ENCODE results near the gene TGOLN2.

TGOLN2 gene

DNA sequence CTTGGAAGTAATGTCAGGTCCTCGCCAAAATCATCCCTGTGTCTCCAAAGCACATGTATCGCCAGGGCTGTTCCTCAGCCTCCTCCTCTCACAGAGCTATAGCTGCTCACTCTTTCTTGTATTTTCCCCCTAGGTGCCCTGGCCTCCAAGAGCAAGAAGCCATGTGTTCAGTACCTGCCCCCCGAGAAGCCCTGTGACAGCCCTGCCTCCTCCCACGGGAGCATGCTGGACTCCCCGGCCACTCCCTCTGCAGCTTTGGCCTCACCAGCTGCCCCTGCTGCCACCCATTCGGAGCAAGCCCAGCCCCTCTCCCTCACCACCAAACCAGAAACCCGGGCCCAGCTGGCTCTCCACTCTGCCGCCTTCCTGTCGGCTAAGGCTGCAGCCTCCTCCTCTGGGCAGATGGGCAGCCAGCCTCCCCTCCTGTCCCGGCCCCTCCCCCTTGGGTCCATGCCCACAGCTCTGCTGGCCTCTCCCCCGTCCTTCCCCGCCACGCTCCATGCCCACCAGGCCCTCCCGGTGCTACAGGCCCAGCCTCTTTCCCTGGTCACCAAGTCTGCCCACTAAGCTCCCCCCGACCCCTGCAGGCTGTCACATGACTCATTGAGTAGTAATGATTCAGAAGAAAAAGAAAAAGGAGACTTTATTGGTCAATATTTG is 18.8 kb downstream of the TGOLN2 start:
- H3K4me1 ChIP-seq (ENCODE audit: control insufficient read depth, insufficient read depth, low read length, poor library complexity, severe bottlenecking) = peaks cover 28% of the 10 kb centered on the region
- no peak overlapping the region for H3K4me3 ChIP-seq (ENCODE audit: extremely low read depth, insufficient read depth, low read length, poor library complexity, severe bottlenecking)
- H3K36me3 ChIP-seq (ENCODE audit: control insufficient read depth, insufficient read depth, low read length) = peaks cover 53% of the 10 kb centered on the region
- no peaks in the 10 kb centered on the region for H3K9me3 ChIP-seq (ENCODE audit: control insufficient read depth, low read length)
- H3K27ac ChIP-seq (ENCODE audit: low read depth, low read length, severe bottlenecking) = peak overlapping the region; percentile 43
- 77 to 81% methylated on average over 9 to 10 of the region's 15 CpGs for WGBS, 2 experiments (ENCODE audit: insufficient coverage in 2 of 2)

DNA sequence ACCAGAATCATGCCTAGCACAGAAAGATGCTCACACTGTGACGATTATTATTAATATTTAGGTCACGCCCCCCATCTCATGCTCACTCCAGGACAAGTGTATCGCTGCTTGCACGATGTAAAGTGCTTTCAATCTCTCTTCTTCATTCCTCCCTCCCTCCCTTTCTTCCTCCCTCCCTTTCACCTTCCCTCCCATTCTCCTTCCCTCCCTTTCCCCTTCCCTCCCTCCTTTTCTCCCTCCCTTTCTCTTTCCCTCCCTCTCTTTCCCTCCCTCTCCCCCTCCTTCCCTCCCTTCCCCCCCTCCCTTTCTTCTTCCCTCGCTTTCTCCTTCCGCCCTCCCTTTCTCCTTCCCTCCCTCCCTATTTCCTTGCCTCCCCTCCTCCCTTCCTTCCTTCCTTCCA is 19.6 kb downstream of the TGOLN2 start:
- Histone ChIP-seq H3K9me3 (ENCODE audit: control insufficient read depth, low read length) (no peaks in the 10 kb centered on the region), H3K4me1 (ENCODE audit: control insufficient read depth, insufficient read depth, low read length, poor library complexity, severe bottlenecking) (peaks cover 21% of the 10 kb centered on the region), H3K4me3 (ENCODE audit: extremely low read depth, insufficient read depth, low read length, poor library complexity, severe bottlenecking) (no peak overlapping the region), H3K36me3 (ENCODE audit: control insufficient read depth, insufficient read depth, low read length) (peaks cover 58% of the 10 kb centered on the region), H3K27ac (ENCODE audit: low read depth, low read length, severe bottlenecking) (no peak overlapping the region)
- 95 to 96% methylated on average over 4 to 5 of the region's 6 CpGs for WGBS, 2 experiments (ENCODE audit: insufficient coverage in 2 of 2)

DNA sequence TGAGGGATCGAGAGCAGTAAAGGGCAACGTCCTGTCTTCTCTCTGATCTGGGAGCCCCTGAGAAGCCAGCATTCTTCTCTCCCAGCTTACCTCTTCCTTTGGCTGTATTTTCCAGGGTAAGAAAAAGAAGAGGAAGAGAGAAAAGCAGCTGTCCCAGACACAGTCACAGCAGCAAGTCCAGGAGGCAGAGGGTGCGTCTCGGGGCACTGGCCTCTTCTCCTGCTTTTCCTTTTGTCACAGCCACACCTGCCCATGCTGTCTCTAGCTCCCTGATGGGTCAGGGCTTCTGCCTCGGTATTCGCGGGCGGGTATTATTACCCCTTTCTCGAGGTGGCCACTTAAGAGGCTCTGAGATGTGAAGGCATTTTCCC is 20.3 kb downstream of the TGOLN2 start:
- Histone ChIP-seq H3K9me3 (ENCODE audit: control insufficient read depth, low read length) (no peaks in the 10 kb centered on the region), H3K4me3 (ENCODE audit: extremely low read depth, insufficient read depth, low read length, poor library complexity, severe bottlenecking) (no peak overlapping the region), H3K36me3 (ENCODE audit: control insufficient read depth, insufficient read depth, low read length) (peaks cover 65% of the 10 kb centered on the region), H3K4me1 (ENCODE audit: control insufficient read depth, insufficient read depth, low read length, poor library complexity, severe bottlenecking) (peaks cover 21% of the 10 kb centered on the region), H3K27ac (ENCODE audit: low read depth, low read length, severe bottlenecking) (no peak overlapping the region)
- WGBS, 2 experiments (ENCODE audit: insufficient coverage in 2 of 2) = 87 to 98% methylated on average over 2 to 7 of the region's 9 CpGs

DNA sequence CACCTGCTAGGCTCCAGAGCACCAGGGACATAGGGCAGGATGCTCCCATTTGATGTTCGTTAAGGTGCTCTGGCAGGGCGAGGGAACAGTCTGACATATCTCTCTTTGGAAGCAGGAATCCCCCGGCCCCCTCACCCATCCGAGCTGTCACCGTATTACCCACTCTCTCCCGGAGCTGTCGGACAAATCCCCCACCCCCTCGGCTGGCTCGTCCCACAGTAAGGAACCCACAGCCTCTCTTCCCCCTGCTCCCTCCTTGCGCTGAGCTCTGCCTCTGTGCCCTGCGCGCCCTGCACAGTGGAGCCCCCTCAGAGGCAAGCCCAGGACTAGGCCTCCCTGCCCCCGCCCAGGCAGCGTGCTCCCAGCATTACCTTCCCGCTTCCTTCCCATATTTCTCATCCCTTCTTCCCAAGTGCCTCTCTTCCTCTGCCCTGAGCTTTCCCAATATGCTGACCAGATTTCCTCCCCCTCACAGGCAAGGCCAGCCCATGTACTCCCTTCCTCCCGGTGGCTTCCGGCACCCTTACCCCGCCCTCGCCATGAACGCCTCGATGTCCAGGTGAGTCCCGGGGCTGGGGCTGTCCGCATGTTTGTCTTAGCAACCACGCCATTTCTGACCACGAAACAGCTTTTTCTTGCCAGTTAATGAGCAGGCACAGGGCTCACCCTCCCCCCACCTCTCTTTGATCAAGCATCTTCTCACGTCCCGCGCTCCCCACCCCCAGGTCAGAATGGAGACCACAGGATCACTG is 23.8 kb downstream of the TGOLN2 start:
- H3K27ac ChIP-seq (ENCODE audit: low read depth, low read length, severe bottlenecking) = no peak overlapping the region
- WGBS, 2 experiments (ENCODE audit: insufficient coverage in 2 of 2) = 92% methylated on average over 21 to 26 of the region's 28 CpGs

DNA sequence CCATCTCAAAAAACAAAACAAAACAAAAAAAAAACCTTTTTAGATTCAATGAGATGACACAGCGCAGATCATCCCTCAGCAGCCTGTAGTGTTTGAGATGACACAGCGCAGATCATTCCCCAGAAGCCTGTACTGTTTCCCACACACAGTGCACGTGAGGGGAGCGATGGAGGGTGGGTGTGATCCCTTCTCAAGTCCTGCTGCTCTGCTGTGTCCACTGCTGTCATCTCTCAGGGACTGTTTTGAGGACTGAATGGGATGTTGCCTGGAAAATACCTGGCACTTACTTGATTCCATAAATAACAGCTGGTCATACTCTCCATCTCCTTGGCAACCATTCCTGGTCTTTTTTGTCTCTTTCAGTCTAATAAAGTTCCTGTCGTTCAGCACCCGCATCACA is 25.7 kb downstream of the TGOLN2 start:
- no peaks in the 10 kb centered on the region for H3K4me1 ChIP-seq (ENCODE audit: control insufficient read depth, insufficient read depth, low read length, poor library complexity, severe bottlenecking)
- no peak overlapping the region for H3K4me3 ChIP-seq (ENCODE audit: extremely low read depth, insufficient read depth, low read length, poor library complexity, severe bottlenecking)
- 95 to 100% methylated on average over 4 to 6 of the region's 6 CpGs for WGBS, 2 experiments (ENCODE audit: insufficient coverage in 2 of 2)
- peaks cover 42% of the 10 kb centered on the region for H3K36me3 ChIP-seq (ENCODE audit: control insufficient read depth, insufficient read depth, low read length)
- H3K27ac ChIP-seq (ENCODE audit: low read depth, low read length, severe bottlenecking) = no peak overlapping the region
- no peaks in the 10 kb centered on the region for H3K9me3 ChIP-seq (ENCODE audit: control insufficient read depth, low read length)

More for the DNA sequence above, 23.8 kb downstream of the TGOLN2 start:
- Histone ChIP-seq H3K36me3 (ENCODE audit: control insufficient read depth, insufficient read depth, low read length) (peaks cover 57% of the 10 kb centered on the region), H3K4me1 (ENCODE audit: control insufficient read depth, insufficient read depth, low read length, poor library complexity, severe bottlenecking) (peaks cover 1% of the 10 kb centered on the region), H3K9me3 (ENCODE audit: control insufficient read depth, low read length) (no peaks in the 10 kb centered on the region), H3K4me3 (ENCODE audit: extremely low read depth, insufficient read depth, low read length, poor library complexity, severe bottlenecking) (no peak overlapping the region)

DNA sequence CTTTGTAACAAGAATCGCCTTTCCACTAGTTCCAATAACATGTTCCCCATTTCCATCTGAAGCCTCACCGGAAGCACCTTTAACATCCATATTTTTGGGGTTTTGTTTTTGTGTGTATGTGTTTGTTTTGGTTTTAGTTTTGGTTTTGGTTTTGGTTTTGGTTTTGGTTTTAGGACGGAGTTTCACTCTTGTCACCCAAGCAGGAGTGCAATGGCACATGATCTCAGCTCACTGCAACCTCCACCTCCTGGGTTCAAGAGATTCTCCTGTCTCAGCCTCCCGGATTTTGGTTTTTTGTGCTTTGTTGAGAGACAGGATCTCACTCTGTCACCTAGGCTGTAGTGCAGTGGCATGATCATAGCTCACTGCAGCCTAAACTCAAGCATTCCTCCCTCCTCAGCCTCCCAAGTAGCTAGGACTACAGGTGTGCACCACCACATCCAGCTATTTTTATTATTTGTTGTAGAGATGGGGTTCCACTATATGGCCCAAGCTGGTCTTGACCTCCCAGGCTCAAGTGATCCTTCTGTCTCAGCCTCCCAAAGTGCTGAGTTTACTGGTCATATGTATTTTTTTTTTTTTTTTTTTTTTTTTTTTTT is 36.3 kb downstream of the TGOLN2 start:
- WGBS, 2 experiments (ENCODE audit: insufficient coverage in 2 of 2) = 82 to 90% methylated on average over 2 of the region's 4 CpGs
- Histone ChIP-seq H3K36me3 (ENCODE audit: control insufficient read depth, insufficient read depth, low read length) (peaks cover 41% of the 10 kb centered on the region), H3K9me3 (ENCODE audit: control insufficient read depth, low read length) (no peaks in the 10 kb centered on the region), H3K4me1 (ENCODE audit: control insufficient read depth, insufficient read depth, low read length, poor library complexity, severe bottlenecking) (peaks cover 17% of the 10 kb centered on the region), H3K4me3 (ENCODE audit: extremely low read depth, insufficient read depth, low read length, poor library complexity, severe bottlenecking) (no peak overlapping the region), H3K27ac (ENCODE audit: low read depth, low read length, severe bottlenecking) (no peak overlapping the region)

DNA sequence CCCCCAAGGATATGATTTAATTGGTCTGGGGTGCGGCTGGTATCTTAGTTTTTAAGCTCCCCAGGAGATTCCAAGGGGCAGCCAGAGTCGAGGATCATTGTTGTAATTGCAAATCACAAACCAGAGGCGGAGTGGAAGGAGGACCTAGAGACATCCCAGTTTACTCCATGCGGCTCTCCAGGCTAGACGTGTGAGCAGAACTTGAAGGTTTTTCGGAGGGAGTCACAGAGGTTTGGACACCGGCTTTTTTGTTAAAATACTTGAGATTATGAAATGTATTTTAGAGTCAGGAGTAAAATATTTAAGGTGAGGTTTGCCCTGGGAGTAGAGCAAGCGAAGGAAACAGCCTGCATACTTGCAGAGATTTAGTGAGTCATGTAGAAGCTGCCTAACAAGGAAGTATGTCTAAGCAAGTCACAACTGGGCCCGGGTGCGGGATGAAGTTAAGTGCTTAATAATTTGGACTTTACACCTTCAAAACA is 39.5 kb downstream of the TGOLN2 start:
- H3K36me3 ChIP-seq (ENCODE audit: control insufficient read depth, insufficient read depth, low read length) = peaks cover 46% of the 10 kb centered on the region
- H3K27ac ChIP-seq (ENCODE audit: low read depth, low read length, severe bottlenecking) = peak overlapping the region; percentile 41
- H3K4me3 ChIP-seq (ENCODE audit: extremely low read depth, insufficient read depth, low read length, poor library complexity, severe bottlenecking) = no peak overlapping the region
- peaks cover 11% of the 10 kb centered on the region for H3K4me1 ChIP-seq (ENCODE audit: control insufficient read depth, insufficient read depth, low read length, poor library complexity, severe bottlenecking)
- WGBS, 2 experiments (ENCODE audit: insufficient coverage in 2 of 2) = 67 to 68% methylated on average over 8 to 10 of the region's 10 CpGs
- H3K9me3 ChIP-seq (ENCODE audit: control insufficient read depth, low read length) = no peaks in the 10 kb centered on the region

DNA sequence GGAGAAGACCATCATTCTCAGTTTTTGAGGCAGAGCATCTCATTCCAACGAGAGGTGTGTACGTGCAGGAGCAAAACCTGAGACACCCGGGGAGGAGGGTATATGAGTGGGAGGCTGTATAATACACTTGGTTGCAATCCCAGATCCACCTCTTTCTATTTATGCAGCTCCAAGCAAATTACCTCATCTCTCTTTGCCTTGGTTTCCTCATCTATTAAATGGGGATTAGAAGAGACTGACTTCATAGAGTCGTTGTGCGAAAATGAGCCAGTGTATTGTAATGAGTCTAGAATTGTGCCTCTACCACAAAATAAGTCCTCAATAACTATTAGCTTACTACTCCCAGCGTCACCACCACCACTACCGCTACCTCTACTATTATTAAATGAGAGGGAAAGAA is 40.1 kb downstream of the TGOLN2 start:
- Histone ChIP-seq H3K4me1 (ENCODE audit: control insufficient read depth, insufficient read depth, low read length, poor library complexity, severe bottlenecking) (peaks cover 11% of the 10 kb centered on the region), H3K9me3 (ENCODE audit: control insufficient read depth, low read length) (no peaks in the 10 kb centered on the region), H3K36me3 (ENCODE audit: control insufficient read depth, insufficient read depth, low read length) (peaks cover 44% of the 10 kb centered on the region), H3K27ac (ENCODE audit: low read depth, low read length, severe bottlenecking) (no peak overlapping the region), H3K4me3 (ENCODE audit: extremely low read depth, insufficient read depth, low read length, poor library complexity, severe bottlenecking) (no peak overlapping the region)
- no CpG with 5 or more reads among the region's 7 CpGs for WGBS, 2 experiments (ENCODE audit: insufficient coverage in 2 of 2)

DNA sequence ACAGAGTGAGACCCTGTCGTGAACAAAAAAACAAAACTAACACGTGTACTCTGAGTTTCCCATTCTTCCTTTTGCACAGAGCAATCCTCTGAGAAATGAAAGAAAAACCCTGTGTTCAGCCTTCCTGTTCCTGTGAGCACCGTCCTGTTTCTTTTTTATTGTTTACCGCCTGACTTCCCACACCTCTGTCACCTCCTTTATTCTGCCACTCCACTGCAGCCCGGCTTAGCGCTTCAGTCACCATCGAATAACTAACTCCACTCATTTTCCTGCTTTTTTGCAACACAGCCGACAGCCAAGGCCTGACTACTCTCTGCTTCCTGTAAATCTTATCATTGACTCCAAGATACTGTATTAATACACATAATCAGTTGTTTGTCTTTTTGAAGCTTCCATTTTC is 40.9 kb downstream of the TGOLN2 start:
- H3K4me3 ChIP-seq (ENCODE audit: extremely low read depth, insufficient read depth, low read length, poor library complexity, severe bottlenecking) = no peak overlapping the region
- 94 to 95% methylated on average over 7 to 8 of the region's 8 CpGs for WGBS, 2 experiments (ENCODE audit: insufficient coverage in 2 of 2)
- peaks cover 39% of the 10 kb centered on the region for H3K36me3 ChIP-seq (ENCODE audit: control insufficient read depth, insufficient read depth, low read length)
- H3K4me1 ChIP-seq (ENCODE audit: control insufficient read depth, insufficient read depth, low read length, poor library complexity, severe bottlenecking) = peaks cover 11% of the 10 kb centered on the region
- H3K9me3 ChIP-seq (ENCODE audit: control insufficient read depth, low read length) = no peaks in the 10 kb centered on the region
- H3K27ac ChIP-seq (ENCODE audit: low read depth, low read length, severe bottlenecking) = no peak overlapping the region

DNA sequence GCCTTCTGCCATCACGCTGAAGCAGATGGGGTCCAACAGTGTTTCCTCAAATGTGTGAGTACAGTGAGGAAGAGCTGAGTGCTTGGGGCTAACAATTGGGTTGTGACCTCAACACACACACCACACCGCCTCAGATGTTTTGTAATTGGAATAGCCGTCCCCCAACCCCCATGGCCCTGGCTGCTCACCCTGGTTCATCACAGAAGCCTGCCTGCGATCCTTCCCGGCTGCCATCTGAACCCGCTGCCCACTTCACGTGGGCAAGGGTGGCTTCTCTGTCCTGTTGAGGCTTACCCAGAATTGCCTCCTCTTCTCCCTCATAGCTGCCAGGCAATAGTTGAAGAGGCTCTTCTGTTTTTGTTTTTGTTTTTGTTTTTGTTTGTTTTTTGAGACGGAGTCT is 44.1 kb downstream of the TGOLN2 start:
- H3K36me3 ChIP-seq (ENCODE audit: control insufficient read depth, insufficient read depth, low read length) = peaks cover 23% of the 10 kb centered on the region
- H3K4me3 ChIP-seq (ENCODE audit: extremely low read depth, insufficient read depth, low read length, poor library complexity, severe bottlenecking) = no peak overlapping the region
- 83 to 89% methylated on average over 3 to 6 of the region's 8 CpGs for WGBS, 2 experiments (ENCODE audit: insufficient coverage in 2 of 2)
- H3K27ac ChIP-seq (ENCODE audit: low read depth, low read length, severe bottlenecking) = no peak overlapping the region
- H3K4me1 ChIP-seq (ENCODE audit: control insufficient read depth, insufficient read depth, low read length, poor library complexity, severe bottlenecking) = peaks cover 11% of the 10 kb centered on the region
- no peaks in the 10 kb centered on the region for H3K9me3 ChIP-seq (ENCODE audit: control insufficient read depth, low read length)

Measured in mesodermal cell (in vitro differentiated cells).